Activated T-helper 1 cell treated with anti-CD3 and anti-CD28 coated beads, Interleukin-12 subunit alpha, Interleukin-12 subunit beta, Interleukin-2, Interleukin-4 antibody, amounts not matched to agents 30 ng/mL and 10 ng/mL and 1 ng/mL, durations not matched to agents 14 hours and 24 hours and 36 hours (primary cell): ENCODE results near the gene CRYBB1. TPM values are rescaled to one million over a fixed set of nuclear protein-coding genes. Genes with fewer than 3 reads are reported as not detected.

ENCODE experiments used
- DNase-seq: peaks from one replicate; pipeline ENCODE4 v3.0.0; 2021; ENCODE audit warnings: low spot score
- H3K27ac Mint-ChIP-seq: one replicate; pipeline ENCODE4 v1.8.0; 2021; ENCODE audit warnings: mild to moderate bottlenecking, mixed read lengths
- H3K27me3 Mint-ChIP-seq: one replicate; pipeline ENCODE4 v1.8.0; 2022; ENCODE audit warnings: mild to moderate bottlenecking, moderate library complexity, mixed read lengths; ENCODE audit not compliant: insufficient read depth
- H3K36me3 Mint-ChIP-seq: one replicate; pipeline ENCODE4 v1.8.0; 2021; ENCODE audit warnings: low read depth, mixed read lengths
- H3K4me1 Mint-ChIP-seq: one replicate; pipeline ENCODE4 v1.8.0; 2021; ENCODE audit warnings: low read depth, mixed read lengths
- H3K4me3 Mint-ChIP-seq: one replicate; pipeline ENCODE4 v1.8.0; 2021; ENCODE audit warnings: mild to moderate bottlenecking, moderate library complexity, mixed read lengths
- H3K9me3 Mint-ChIP-seq: one replicate; pipeline ENCODE4 v1.8.0; 2021; ENCODE audit warnings: mixed read lengths
- intact Hi-C: fragments of 100-400 bp; cut with micrococcal nuclease; formaldehyde crosslinking; loops from one replicate; pipeline ENCODE4 v1.15.1; 2024
- total RNA-seq: library from RNA; stranded (reverse); gene quantifications from 2 replicates; pipeline ENCODE4 v1.2.3, GENCODE V29; 2022

CRYBB1 gene
- total RNA-seq, 1 donor from 2014 or later: not detected

- intact Hi-C loops: no loop called here
- Mint-ChIP-seq H3K9me3 (no peaks in the 10 kb centered on the region), H3K27ac (no peak overlapping the region), H3K4me3 (no peak overlapping the region), H3K36me3 (peaks cover 22% of the 10 kb centered on the region), H3K4me1 (peaks cover 46% of the 10 kb centered on the region), H3K27me3 (no peaks in the 10 kb centered on the region)
- DNase-seq: no peak
Observed at GRCh38 chr22:26550498-26551033, 67.3 kb downstream of the CRYBB1 start.

DNA sequence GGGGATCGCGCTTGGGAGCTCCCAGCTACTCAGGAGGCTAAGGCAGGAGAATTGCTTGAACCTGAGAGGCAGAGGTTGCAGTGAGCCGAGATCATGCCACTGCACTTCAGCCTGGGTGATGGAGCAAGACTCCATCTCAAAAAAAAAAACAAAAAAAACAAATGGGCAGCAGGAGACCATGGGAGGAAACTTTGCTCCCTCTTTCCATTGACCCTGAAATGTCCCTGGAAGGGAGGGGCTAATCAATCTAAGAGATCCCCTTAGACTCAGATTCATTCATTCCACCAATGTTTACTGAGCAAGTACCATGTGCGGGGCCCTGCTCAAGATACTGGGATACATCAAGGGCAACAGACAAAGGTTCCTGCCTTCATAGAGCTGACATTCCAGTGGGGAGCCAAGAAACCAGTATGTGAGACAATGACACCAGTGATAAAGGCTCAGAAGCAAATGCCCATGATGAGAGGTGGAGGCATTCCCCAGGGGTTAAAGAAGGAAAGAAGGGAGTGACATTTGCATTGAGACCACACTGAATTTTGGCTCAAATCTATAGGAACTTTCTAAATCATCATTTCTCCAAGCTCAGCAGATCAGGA is 67.8 kb downstream of the CRYBB1 start:
- Mint-ChIP-seq H3K4me3 (no peak overlapping the region), H3K9me3 (no peaks in the 10 kb centered on the region), H3K27ac (no peak overlapping the region), H3K36me3 (peaks cover 23% of the 10 kb centered on the region), H3K27me3 (no peaks in the 10 kb centered on the region), H3K4me1 (peaks cover 49% of the 10 kb centered on the region)
- intact Hi-C loops: loop anchor here (5.0 kb wide), 1 partner anchor 37 kb away; no protein-coding TSS in a partner anchor
- no peak for DNase-seq

Other genes with a start within 250 kb of the CRYBB1 start
- 23.4 and 23.5 TPM in 2 replicates for gene ASPHD2, start 188.8 kb downstream of the CRYBB1 start, total RNA-seq
- gene HPS4, start 134.2 kb downstream of the CRYBB1 start, total RNA-seq: 43.8 and 44.5 TPM in 2 replicates
- 29.2 and 34.8 TPM in 2 replicates for gene SRRD, start 134.2 kb downstream of the CRYBB1 start, total RNA-seq
- gene TFIP11, start 105.6 kb downstream of the CRYBB1 start, total RNA-seq: 57.2 and 58.1 TPM in 2 replicates
- 36.1 and 37.0 TPM in 2 replicates for gene TPST2, start 27.9 kb downstream of the CRYBB1 start, total RNA-seq
- gene CRYBA4, start 3.9 kb upstream of the CRYBB1 start, total RNA-seq: not detected in 2 replicates
- gene MIAT, start 39.6 kb upstream of the CRYBB1 start, total RNA-seq: 37.9 and 39.8 TPM in 2 replicates